Neural cell (in vitro differentiated cells): ENCODE results near the gene IFIT3. TPM values are rescaled to one million over a fixed set of nuclear protein-coding genes. Genes with fewer than 3 reads are reported as not detected.

Source experiments
- H2AFZ ChIP-seq: fragments of 200-600, 300-800 bp; sonication (generic), shearing (Covaris generic); 2 replicates; pipeline ENCODE4 v1.6.0; 2014; ENCODE audit warnings: low read depth, mild to moderate bottlenecking, antibody characterized with exemption, low read length, moderate library complexity
- H3F3A ChIP-seq: fragments of 200-600 bp; shearing (Covaris generic); 2 replicates; pipeline ENCODE4 v1.6.1; 2016; ENCODE audit warnings: mild to moderate bottlenecking, moderate library complexity, mixed read lengths, antibody characterized with exemption, low read length; ENCODE audit not compliant: insufficient read depth, poor library complexity, severe bottlenecking
- H3K27ac ChIP-seq: fragments of 200-600, 300-800 bp; sonication (generic), shearing (Covaris generic); 2 replicates; pipeline ENCODE4 v1.5.1; 2014; ENCODE audit warnings: mild to moderate bottlenecking, low read length, moderate library complexity
- H3K27me3 ChIP-seq: fragments of 300-800, 200-600 bp; sonication (generic), shearing (Covaris generic); 2 replicates; pipeline ENCODE4 v1.6.0; 2014; ENCODE audit warnings: mild to moderate bottlenecking, low read depth, low read length, moderate library complexity; ENCODE audit not compliant: insufficient read depth
- H3K36me3 ChIP-seq: fragments of 300-800, 200-600 bp; sonication (generic), shearing (Covaris generic); 2 replicates; pipeline ENCODE4 v1.5.1; 2014; ENCODE audit warnings: mild to moderate bottlenecking, antibody characterized with exemption, low read length, moderate library complexity; ENCODE audit not compliant: insufficient read depth
- H3K4me2 ChIP-seq: fragments of 300-800, 200-600 bp; sonication (generic), shearing (Covaris generic); 2 replicates; pipeline ENCODE4 v1.6.0; 2014; ENCODE audit warnings: mild to moderate bottlenecking, low read length
- H3K4me3 ChIP-seq: fragments of 300-800, 200-600 bp; sonication (generic), shearing (Covaris generic); 2 replicates; pipeline ENCODE4 v1.5.1; 2014; ENCODE audit warnings: mild to moderate bottlenecking, low read length, moderate library complexity
- H3K79me2 ChIP-seq: fragments of 200-600 bp; shearing (Covaris generic); replicated peaks from 2 replicates; pipeline ENCODE4 v1.6.0; 2014; ENCODE audit warnings: mild to moderate bottlenecking, low read length, moderate library complexity; ENCODE audit not compliant: insufficient read depth
- H3K9ac ChIP-seq: fragments of 300-800, 200-600 bp; sonication (generic), shearing (Covaris generic); 2 replicates; pipeline ENCODE4 v1.6.1; 2016; ENCODE audit warnings: mild to moderate bottlenecking, low read length, mixed read lengths
- H3K9me2 ChIP-seq: fragments of 200-600 bp; shearing (Covaris generic); 2 replicates; pipeline ENCODE4 v1.6.1; 2016; ENCODE audit warnings: mild to moderate bottlenecking, low read length, mixed read lengths; ENCODE audit not compliant: insufficient read depth
- H3K9me3 ChIP-seq: fragments of 200-600, 300-800 bp; sonication (generic), shearing (Covaris generic); 2 replicates; pipeline ENCODE4 v1.6.1; 2016; ENCODE audit warnings: mild to moderate bottlenecking, mixed run types, low read length, moderate library complexity, mixed read lengths
- H4K20me1 ChIP-seq: fragments of 200-600 bp; shearing (Covaris generic); 2 replicates; pipeline ENCODE4 v1.6.1; 2016; ENCODE audit warnings: mild to moderate bottlenecking, mixed run types; ENCODE audit not compliant: insufficient read depth
- CTCF ChIP-seq: fragments of 450-650 bp; IDR thresholded peaks from 2 replicates; pipeline ENCODE4 v1.5.1; 2014; ENCODE audit warnings: antibody characterized with exemption, mild to moderate bottlenecking, moderate library complexity; ENCODE audit not compliant: poor library complexity, severe bottlenecking
- EP300 ChIP-seq: fragments of 450-650 bp; conservative IDR thresholded peaks from 2 replicates; pipeline ENCODE4 v1.6.1; 2014; ENCODE audit warnings: antibody characterized with exemption, mild to moderate bottlenecking, moderate library complexity; ENCODE audit not compliant: poor library complexity, severe bottlenecking
- EZH2 ChIP-seq: fragments of 200-600, 300-800 bp; shearing (Covaris generic), sonication (generic); IDR thresholded peaks from 2 replicates; pipeline ENCODE4 v1.6.1; 2014; ENCODE audit warnings: antibody characterized with exemption, low read length, borderline replicate concordance, mild to moderate bottlenecking; ENCODE audit not compliant: insufficient read depth, poor library complexity, severe bottlenecking
- MXI1 ChIP-seq: fragments of 450-650 bp; conservative IDR thresholded peaks from 2 replicates; pipeline ENCODE4 v1.6.1; 2014; ENCODE audit warnings: antibody characterized with exemption, mild to moderate bottlenecking; ENCODE audit not compliant: poor library complexity, severe bottlenecking
- POLR2AphosphoS5 ChIP-seq: IDR thresholded peaks from 2 replicates; pipeline ENCODE4 v1.6.1; 2012
- RAD21 ChIP-seq: fragments of 450-650 bp; conservative IDR thresholded peaks from 2 replicates; pipeline ENCODE4 v1.6.1; 2014; ENCODE audit warnings: antibody characterized with exemption, mild to moderate bottlenecking, moderate library complexity
- REST ChIP-seq: IDR thresholded peaks from 2 replicates; pipeline ENCODE4 v1.6.1; 2012; ENCODE audit warnings: borderline replicate concordance
- SMC3 ChIP-seq: fragments of 450-650 bp; conservative IDR thresholded peaks from 2 replicates; pipeline ENCODE4 v1.6.1; 2014; ENCODE audit warnings: antibody characterized with exemption, mild to moderate bottlenecking, moderate library complexity; ENCODE audit not compliant: poor library complexity
- TAF1 ChIP-seq: IDR thresholded peaks from 2 replicates; pipeline ENCODE4 v1.6.1; 2012; ENCODE audit warnings: low read depth
- polyA plus RNA-seq: library from polyadenylated mRNA; depleted of rRNA; stranded (reverse); fragments of >200 nt; gene quantifications from 2 replicates; pipeline ENCODE4 v1.2.3, GENCODE V29; 2014

IFIT3 gene
- polyA plus RNA-seq, 1 donor from 2014 or later = 0.24 TPM

- Histone ChIP-seq H3K27ac (no peak overlapping the region), H3K27me3 (no peaks in the 10 kb centered on the region), H3K9me3 (no peaks in the 10 kb centered on the region), H3K79me2 (no peaks in the 10 kb centered on the region), H3K9me2 (no peaks in the 10 kb centered on the region), H3F3A (no peaks in the 10 kb centered on the region), H4K20me1 (no peaks in the 10 kb centered on the region), H3K36me3 (no peaks in the 10 kb centered on the region), H3K4me3 (no peak overlapping the region), H3K4me2 (no peak overlapping the region), H3K9ac (no peak overlapping the region), H2AFZ (no peak overlapping the region)
- TF ChIP-seq EP300 (no peak), TAF1 (no peak), RAD21 (no peak), MXI1 (no peak), SMC3 (no peak), CTCF (no peak), POLR2AphosphoS5 (no peak), EZH2 (no peak), REST (no peak)
Measured at GRCh38 chr10:89371079-89371478, 43.3 kb downstream of the IFIT3 start.

DNA sequence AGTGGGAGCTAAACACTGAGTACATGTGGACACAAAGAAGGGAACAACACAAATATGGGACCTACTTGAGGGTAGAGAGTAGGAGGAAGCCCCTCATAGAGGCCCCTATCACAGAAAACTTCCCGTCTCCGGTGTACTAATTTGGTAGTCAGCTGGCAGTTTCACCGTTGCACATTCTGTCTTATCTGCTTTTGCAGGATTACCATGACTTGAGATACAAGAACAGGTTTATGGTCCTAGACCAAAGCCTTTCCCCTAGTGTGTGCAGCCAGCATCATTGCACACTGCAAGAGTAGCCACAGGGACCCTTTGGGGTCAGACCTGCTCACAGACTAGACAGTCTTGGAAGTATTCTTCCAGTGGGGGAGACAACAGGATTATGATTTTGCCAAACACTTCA, 44.2 kb downstream of the IFIT3 start:
- Histone ChIP-seq H4K20me1 (no peaks in the 10 kb centered on the region), H3K9ac (no peak overlapping the region), H3K79me2 (no peaks in the 10 kb centered on the region), H3K4me2 (no peak overlapping the region), H2AFZ (no peak overlapping the region), H3K27ac (no peak overlapping the region), H3F3A (no peaks in the 10 kb centered on the region), H3K4me3 (no peak overlapping the region), H3K36me3 (no peaks in the 10 kb centered on the region), H3K27me3 (no peaks in the 10 kb centered on the region), H3K9me3 (no peaks in the 10 kb centered on the region), H3K9me2 (no peaks in the 10 kb centered on the region)
- TF ChIP-seq TAF1 (no peak), EZH2 (no peak), CTCF (no peak), POLR2AphosphoS5 (no peak), REST (no peak), SMC3 (no peak), EP300 (no peak), MXI1 (no peak), RAD21 (no peak)
